Left renal pelvis (tissue), 4 donors: ENCODE results near the gene TAS2R60. TPM values are rescaled to one million over a fixed set of nuclear protein-coding genes. Genes with fewer than 3 reads are reported as not detected.
"Not testable (repeated sequence)": the region's sequence is repeated elsewhere in the genome, so short reads cannot be mapped to it uniquely, and the experiment has no call there.

ENCODE experiments used
- DNase-seq, 4 donors: peaks; one replicate each; pipeline ENCODE4 v3.0.0-alpha.2; 2013; ENCODE audit warnings: low read depth in 4 of 4, low spot score in 3 of 4
- polyA plus RNA-seq, 4 donors: library from polyadenylated mRNA; unstranded; fragments of 120-200 nt; gene quantifications; one replicate each; pipeline ENCODE4 v1.2.1, GENCODE V29; 2013; ENCODE audit not compliant: insufficient read length in 4 of 4

The TAS2R60 gene, protein sequence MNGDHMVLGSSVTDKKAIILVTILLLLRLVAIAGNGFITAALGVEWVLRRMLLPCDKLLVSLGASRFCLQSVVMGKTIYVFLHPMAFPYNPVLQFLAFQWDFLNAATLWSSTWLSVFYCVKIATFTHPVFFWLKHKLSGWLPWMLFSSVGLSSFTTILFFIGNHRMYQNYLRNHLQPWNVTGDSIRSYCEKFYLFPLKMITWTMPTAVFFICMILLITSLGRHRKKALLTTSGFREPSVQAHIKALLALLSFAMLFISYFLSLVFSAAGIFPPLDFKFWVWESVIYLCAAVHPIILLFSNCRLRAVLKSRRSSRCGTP
- not detected for polyA plus RNA-seq

GRCh38 chr7:143443153-143443552 is at the start of gene TAS2R60:
TSS of gene TAS2R60 (plus strand) at chr7:143443453. CDS start at chr7:143443453, 0 bp downstream.
- DNase-seq, result no peak

DNA sequence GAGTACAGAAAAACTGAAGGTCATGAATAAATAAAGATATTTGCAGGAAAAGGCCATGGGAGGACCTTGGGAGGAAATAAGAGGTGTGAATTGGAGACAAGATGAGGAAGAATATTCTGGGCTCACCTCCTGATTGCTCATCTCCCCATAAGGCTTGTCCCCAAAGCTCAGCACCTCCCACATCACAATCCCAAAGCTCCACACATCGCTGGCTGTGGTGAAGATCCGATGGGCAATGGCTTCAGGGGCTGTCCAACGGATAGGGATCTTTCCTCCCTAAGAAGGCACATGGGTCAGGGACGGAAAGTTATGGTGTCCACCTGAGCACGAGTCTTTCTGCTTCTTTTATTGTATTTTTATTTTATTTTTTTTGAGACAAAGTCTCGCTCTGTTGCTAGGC is 49.2 kb upstream of the TAS2R60 start:
- DNase-seq, result no peak

GRCh38 chr7:143394777-143395176 is 48.5 kb upstream of the TAS2R60 start:
- DNase-seq, result no peak

GRCh38 chr7:143395187-143396149 is 47.8 kb upstream of the TAS2R60 start:
- no peak for DNase-seq

GRCh38 chr7:143396182-143396581 is 47.1 kb upstream of the TAS2R60 start:
- no peak for DNase-seq

DNA sequence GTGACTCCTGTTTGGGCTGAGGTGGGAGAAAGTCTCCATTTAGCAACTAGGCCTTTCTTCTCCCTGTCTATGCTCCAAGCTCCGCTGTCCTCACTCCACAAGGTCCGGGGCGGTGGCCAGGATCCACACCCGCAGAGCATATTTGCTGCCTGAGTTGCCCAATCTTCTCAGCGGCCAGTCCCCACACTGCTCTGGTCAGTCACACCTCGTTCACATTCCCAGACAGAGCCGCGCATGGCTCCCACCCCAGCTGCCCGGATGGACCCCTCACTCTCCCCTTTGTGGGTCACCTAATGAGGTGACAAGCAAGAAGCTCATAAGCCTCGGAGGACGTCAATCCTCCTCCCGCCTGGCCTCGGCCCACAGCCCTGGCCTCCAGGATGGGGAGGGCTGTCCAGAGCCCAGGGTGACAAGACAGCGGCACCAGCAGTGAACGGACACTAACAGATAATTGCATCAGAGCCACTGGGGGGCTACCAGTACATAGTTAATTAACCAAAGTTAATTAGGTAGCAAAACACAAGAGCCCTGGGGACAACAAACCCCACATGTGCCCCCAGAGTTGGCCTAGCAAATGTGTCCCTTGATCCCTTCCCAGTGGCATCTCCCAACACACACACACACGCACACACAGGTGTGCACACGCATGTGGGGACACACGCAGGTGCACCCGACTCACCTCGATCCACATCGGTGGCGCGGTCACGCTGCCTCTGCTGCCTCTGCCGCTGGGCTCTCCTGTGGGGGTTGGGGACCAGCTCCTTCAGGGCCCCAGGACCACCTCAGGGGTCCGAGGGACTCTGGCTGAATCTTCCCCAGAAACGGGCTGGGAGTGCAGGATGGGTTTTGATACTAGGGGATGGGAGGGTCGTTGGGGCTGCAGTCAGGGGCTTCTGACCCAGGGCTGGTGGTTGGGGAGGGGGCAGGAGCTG is 46.4 kb upstream of the TAS2R60 start:
- DNase-seq, result no peak

DNA sequence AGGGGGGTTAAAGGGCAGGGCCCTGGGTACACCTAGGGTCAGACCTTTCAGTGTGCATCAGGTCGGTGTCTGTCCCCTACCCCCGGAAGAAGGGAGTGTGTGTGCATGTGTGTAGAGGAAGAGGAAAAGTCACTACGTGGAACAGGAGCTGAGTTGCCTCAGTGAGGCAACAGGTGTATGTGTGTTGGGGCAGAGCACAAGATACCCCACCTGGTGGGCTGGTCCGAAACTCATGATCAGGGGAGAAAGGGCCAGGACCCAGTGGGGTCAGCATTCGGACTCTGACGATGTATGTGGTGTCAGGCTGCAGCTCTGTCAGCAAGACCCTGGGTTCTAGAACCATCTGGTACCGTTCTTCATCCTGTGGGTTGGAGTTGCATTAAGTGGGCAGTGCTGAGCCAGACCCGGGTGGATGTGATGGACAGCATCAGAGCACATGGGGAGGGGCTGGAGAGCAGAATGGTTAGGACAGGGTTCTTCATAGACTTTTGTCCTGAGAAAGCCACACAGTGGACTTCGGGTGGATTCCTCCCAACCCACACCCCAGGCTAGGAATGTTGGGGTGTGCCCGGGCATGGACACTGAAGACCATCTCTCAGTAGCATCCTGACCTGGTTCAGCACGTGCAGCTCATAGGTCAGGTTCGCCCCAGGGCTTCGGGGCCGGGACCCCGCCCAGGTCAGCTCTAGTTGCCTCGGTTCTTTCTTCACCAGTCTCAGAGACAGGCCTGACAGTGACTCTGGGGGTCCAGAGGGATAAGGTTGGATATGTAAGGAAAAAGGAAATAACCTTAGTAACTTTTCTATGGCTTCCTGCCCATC is 45.3 kb upstream of the TAS2R60 start:
- no peak for DNase-seq

- no peak for DNase-seq
Observed at GRCh38 chr7:143398616-143399015, 44.6 kb upstream of the TAS2R60 start.

- no peak for DNase-seq
Observed at GRCh38 chr7:143399151-143399550, 44.1 kb upstream of the TAS2R60 start.

- DNase-seq, result no peak
Observed at GRCh38 chr7:143399642-143400041, 43.6 kb upstream of the TAS2R60 start.

DNA sequence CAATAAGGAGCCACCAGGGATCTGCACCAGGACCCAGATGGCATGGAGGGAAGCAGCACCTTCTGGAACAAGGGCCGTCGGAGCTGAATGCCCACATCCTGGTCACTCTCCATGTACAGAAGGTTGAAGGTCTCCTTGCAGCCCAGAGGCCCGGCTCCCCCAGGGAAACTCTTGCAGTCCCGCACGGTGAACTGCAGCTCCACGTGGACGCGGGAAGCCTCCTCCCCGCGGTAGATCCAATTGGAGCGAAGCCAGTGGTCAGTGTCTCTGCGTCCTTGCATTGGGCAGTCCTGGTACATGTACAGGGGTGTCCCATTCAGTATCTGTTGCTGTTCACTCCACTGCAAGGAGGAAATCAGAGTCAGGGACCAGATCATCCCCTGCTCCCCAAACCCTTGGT is 42.0 kb upstream of the TAS2R60 start:
- no peak for DNase-seq

DNA sequence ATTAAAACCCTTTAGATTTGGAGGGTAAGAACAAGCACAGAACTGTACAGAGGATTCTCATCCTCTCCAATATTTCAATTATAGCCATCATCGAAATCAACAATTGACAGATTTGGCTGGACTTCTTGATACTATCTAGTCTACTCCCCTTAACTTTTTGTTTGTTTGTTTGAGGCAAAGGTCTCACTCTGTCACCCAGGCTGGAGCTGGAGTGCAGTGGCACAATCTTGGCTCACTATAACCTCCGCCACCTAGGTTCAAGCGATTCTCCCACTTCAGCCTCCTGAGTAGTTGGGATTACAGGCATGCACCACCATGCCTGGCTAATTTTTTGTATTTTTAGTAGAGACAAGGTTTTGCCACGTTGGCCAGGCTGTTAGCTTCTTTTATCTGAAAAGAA is 41.0 kb upstream of the TAS2R60 start:
- not testable (repeated sequence) for DNase-seq

- DNase-seq, result peak in 1 of 4 donors; percentile 56
Observed at GRCh38 chr7:143405173-143406001, 37.9 kb upstream of the TAS2R60 start.

DNA sequence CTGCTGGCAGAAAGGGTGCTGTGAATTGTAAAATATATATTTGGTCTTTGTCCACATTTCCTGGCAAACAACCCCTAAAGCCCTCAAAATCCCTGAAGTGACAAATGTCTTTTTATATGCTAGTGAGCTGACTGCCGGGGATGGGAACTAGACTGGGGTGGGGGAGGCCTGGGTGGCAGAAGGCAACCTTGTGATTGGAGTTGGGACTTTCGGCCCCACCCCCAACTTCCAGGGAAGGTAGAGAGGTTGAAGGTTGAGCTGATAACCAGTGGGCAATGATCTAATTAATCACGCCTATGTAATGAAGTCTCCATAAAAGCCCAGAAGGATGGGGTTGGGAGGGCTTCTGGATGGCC is 37.3 kb upstream of the TAS2R60 start:
- no peak for DNase-seq

DNA sequence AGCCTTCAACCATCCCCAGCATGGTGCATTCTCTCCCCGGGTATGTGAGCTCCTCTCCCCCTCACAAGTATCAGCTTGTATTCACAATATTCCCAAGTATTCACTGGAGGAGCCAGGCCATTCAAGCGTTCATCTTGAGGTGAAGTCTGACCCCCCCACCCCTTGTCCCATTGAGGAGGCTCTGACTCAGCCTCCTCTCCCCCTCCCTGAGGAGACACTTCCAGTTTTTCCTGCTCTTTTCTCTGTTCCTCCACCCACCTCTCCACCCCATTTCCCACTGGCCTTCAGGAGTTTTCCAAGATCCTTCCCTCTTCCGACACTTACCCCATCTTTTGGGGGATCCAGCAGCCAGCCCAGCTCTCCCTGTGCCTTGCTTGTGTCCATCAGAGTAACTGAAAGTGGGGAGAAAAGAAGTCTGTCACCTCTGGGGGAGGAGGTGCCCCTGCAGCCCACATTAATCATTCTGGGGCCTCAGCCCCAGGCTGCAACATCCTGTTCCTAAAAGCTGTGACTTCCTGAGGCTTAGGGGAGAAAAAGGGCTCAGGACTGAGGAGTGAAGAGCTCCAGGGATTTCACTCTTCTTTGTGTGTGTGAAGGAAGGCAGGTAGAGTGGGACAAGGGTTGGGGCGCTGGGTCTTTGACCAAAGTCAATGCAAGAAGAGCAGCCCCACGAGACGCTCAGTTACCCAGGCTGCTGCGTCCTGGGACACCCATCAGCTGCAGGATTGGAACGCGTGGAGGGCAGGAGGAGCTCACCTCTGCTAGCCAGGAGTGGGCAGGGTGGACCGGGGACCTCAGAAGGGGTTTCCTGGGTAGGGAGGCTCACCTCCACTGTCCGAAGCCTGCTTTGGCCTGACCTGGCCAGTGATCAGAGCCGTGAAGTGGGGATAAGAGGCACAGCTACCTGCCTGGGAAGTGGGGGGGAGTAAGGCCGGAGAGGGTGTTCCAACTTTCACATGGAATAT is 35.7 kb upstream of the TAS2R60 start:
- no peak for DNase-seq

- no peak for DNase-seq
Observed at GRCh38 chr7:143408252-143408685, 35.0 kb upstream of the TAS2R60 start.

GRCh38 chr7:143408686-143409561 is 34.3 kb upstream of the TAS2R60 start, which contains the start of gene EPHA1:
TSS of gene EPHA1 (minus strand) at chr7:143408856. CDS start at chr7:143408805, 51 bp downstream.
- DNase-seq, result no peak
